WTC11 (cell line): ENCODE results near the gene MCF2L2. TPM values are rescaled to one million over a fixed set of nuclear protein-coding genes. Genes with fewer than 3 reads are reported as not detected.

ENCODE experiments used
- ATAC-seq: fragments of 200-7000 bp; cut with Tn5 transposase; 2 replicates; pipeline ENCODE4 v1.10.0; 2021; ENCODE audit warnings: mild to moderate bottlenecking, moderate library complexity
- CTCF ChIA-PET: fragments of 300-600 bp; sonication (Branson Sonifier 250); formaldehyde crosslinking; loops from one replicate; lab custom pipeline; 2021; ENCODE audit warnings: antibody characterized with exemption; lab: Charles Lee
- POLR2A ChIA-PET: fragments of 350-600 bp; sonication (Branson Sonifier 250); formaldehyde crosslinking; loops from one replicate; lab custom pipeline; 2021; ENCODE audit warnings: antibody characterized with exemption; lab: Charles Lee
- DNase-seq: peaks from one replicate; pipeline ENCODE4 v3.0.0; 2021; ENCODE audit warnings: low spot score
- H3K27ac Mint-ChIP-seq: 2 replicates; pipeline ENCODE4 v1.8.0; 2021; ENCODE audit warnings: mixed read lengths
- H3K27me3 Mint-ChIP-seq: 2 replicates; pipeline ENCODE4 v1.8.0; 2021; ENCODE audit warnings: low read depth, mild to moderate bottlenecking, moderate library complexity, mixed read lengths
- H3K36me3 Mint-ChIP-seq: 2 replicates; pipeline ENCODE4 v1.8.0; 2021; ENCODE audit warnings: mixed read lengths
- H3K4me1 Mint-ChIP-seq: 2 replicates; pipeline ENCODE4 v1.8.0; 2022; ENCODE audit warnings: mixed read lengths
- H3K4me3 Mint-ChIP-seq: 2 replicates; pipeline ENCODE4 v1.8.0; 2021; ENCODE audit warnings: mild to moderate bottlenecking, moderate library complexity, mixed read lengths
- H3K9me3 Mint-ChIP-seq: 2 replicates; pipeline ENCODE4 v1.8.0; 2021; ENCODE audit warnings: mixed read lengths
- FOXP1 ChIP-seq: sonication (generic); formaldehyde crosslinking; IDR thresholded peaks from 2 replicates; pipeline ENCODE4 v1.8.0; 2022; ENCODE audit warnings: missing genetic modification reagents, mild to moderate bottlenecking, moderate library complexity, borderline replicate concordance
- GABPB1 ChIP-seq: sonication (generic); formaldehyde crosslinking; IDR thresholded peaks from 2 replicates; pipeline ENCODE4 v1.8.1; 2023; ENCODE audit warnings: mild to moderate bottlenecking, missing genetic modification reagents
- GTF2I ChIP-seq: fragments of 250-450 bp; sonication (Bioruptor Pico); conservative IDR thresholded peaks from 2 replicates; pipeline ENCODE4 v1.4.0; 2021; ENCODE audit warnings: mild to moderate bottlenecking
- IRF2 ChIP-seq: sonication (generic); formaldehyde crosslinking; IDR thresholded peaks from 2 replicates; pipeline ENCODE4 v1.8.0; 2022; ENCODE audit warnings: low read depth, missing genetic modification reagents, borderline replicate concordance
- NFATC4 ChIP-seq: fragments of 250-450 bp; sonication (Bioruptor Pico); IDR thresholded peaks from 2 replicates; pipeline ENCODE4 v1.9.0; 2021; ENCODE audit warnings: mild to moderate bottlenecking
- NFE2L1 ChIP-seq: sonication (generic); formaldehyde crosslinking; IDR thresholded peaks from 2 replicates; pipeline ENCODE4 v1.8.1; 2023; ENCODE audit warnings: missing genetic modification reagents
- NR1H2 ChIP-seq: sonication (generic); formaldehyde crosslinking; IDR thresholded peaks from 2 replicates; pipeline ENCODE4 v1.9.0; 2021; ENCODE audit warnings: mild to moderate bottlenecking, moderate library complexity, missing genetic modification reagents
- OVOL2 ChIP-seq: fragments of 250-450 bp; sonication (Bioruptor Pico); IDR thresholded peaks from 2 replicates; pipeline ENCODE4 v1.9.0; 2021; ENCODE audit warnings: mild to moderate bottlenecking, borderline replicate concordance
- RELA ChIP-seq: sonication (generic); formaldehyde crosslinking; IDR thresholded peaks from 2 replicates; pipeline ENCODE4 v1.8.1; 2022; ENCODE audit warnings: missing genetic modification reagents, mild to moderate bottlenecking, borderline replicate concordance
- TCF7 ChIP-seq: sonication (generic); formaldehyde crosslinking; IDR thresholded peaks from 2 replicates; pipeline ENCODE4 v1.8.0; 2022; ENCODE audit warnings: mild to moderate bottlenecking, low read depth, missing genetic modification reagents, moderate library complexity
- TP53 ChIP-seq: sonication (generic); formaldehyde crosslinking; IDR thresholded peaks from 2 replicates; pipeline ENCODE4 v1.8.1; 2023; ENCODE audit warnings: mild to moderate bottlenecking, missing genetic modification reagents
- ZBTB21 ChIP-seq: sonication (generic); formaldehyde crosslinking; IDR thresholded peaks from 2 replicates; pipeline ENCODE4 v1.8.1; 2023; ENCODE audit warnings: mild to moderate bottlenecking, missing genetic modification reagents, borderline replicate concordance
- ZNF138 ChIP-seq: sonication (generic); formaldehyde crosslinking; conservative IDR thresholded peaks from 2 replicates; pipeline ENCODE4 v1.8.1; 2022; ENCODE audit warnings: mild to moderate bottlenecking, moderate library complexity, missing genetic modification reagents
- ZNF396 ChIP-seq: fragments of 250-450 bp; sonication (Bioruptor Pico); IDR thresholded peaks from 2 replicates; pipeline ENCODE4 v1.8.0; 2021; ENCODE audit warnings: mild to moderate bottlenecking, moderate library complexity, borderline replicate concordance
- ZNF416 ChIP-seq: fragments of 250-450 bp; sonication (Bioruptor Pico); IDR thresholded peaks from 2 replicates; pipeline ENCODE4 v1.9.0; 2021; ENCODE audit warnings: mild to moderate bottlenecking, inconsistent platforms
- ZNF671 ChIP-seq: fragments of 250-450 bp; sonication (Bioruptor Pico); IDR thresholded peaks from 2 replicates; pipeline ENCODE4 v1.8.0; 2021; ENCODE audit warnings: mild to moderate bottlenecking
- total RNA-seq: library from RNA; stranded (reverse); gene quantifications from 3 replicates; pipeline ENCODE4 v1.2.3, GENCODE V29; 2021
- TF ChIP-seq, protein P1 (sequence below): sonication (generic); formaldehyde crosslinking; IDR thresholded peaks from 2 replicates; pipeline ENCODE4 v1.8.1; 2023; ENCODE audit warnings: mild to moderate bottlenecking, moderate library complexity, missing genetic modification reagents
- TF ChIP-seq, protein P2 (sequence below): sonication (generic); formaldehyde crosslinking; IDR thresholded peaks from 2 replicates; pipeline ENCODE4 v1.8.0; 2023; ENCODE audit warnings: missing genetic modification reagents
- TF ChIP-seq, protein P3 (sequence below): fragments of 250-450 bp; sonication (Bioruptor Pico); IDR thresholded peaks from 2 replicates; pipeline ENCODE4 v1.9.0; 2021; ENCODE audit warnings: mild to moderate bottlenecking
- TF ChIP-seq, protein P4 (sequence below): sonication (generic); formaldehyde crosslinking; IDR thresholded peaks from 2 replicates; pipeline ENCODE4 v1.8.1; 2023; ENCODE audit warnings: mild to moderate bottlenecking, missing genetic modification reagents, moderate library complexity
- TF ChIP-seq, protein P5 (sequence below): sonication (generic); formaldehyde crosslinking; IDR thresholded peaks from 2 replicates; pipeline ENCODE4 v1.8.1; 2022; ENCODE audit warnings: missing genetic modification reagents, borderline replicate concordance
- TF ChIP-seq, protein P6 (sequence below): fragments of 250-450 bp; sonication (Bioruptor Pico); IDR thresholded peaks from 2 replicates; pipeline ENCODE4 v1.9.0; 2021; ENCODE audit warnings: moderate library complexity, mild to moderate bottlenecking, inconsistent platforms, borderline replicate concordance
- TF ChIP-seq, protein P7 (sequence below): sonication (generic); formaldehyde crosslinking; IDR thresholded peaks from 2 replicates; pipeline ENCODE4 v1.8.1; 2022; ENCODE audit warnings: mild to moderate bottlenecking, moderate library complexity, missing genetic modification reagents

MCF2L2 gene
- total RNA-seq, 1 experiment from 2014 or later = 7.5 TPM

DNA sequence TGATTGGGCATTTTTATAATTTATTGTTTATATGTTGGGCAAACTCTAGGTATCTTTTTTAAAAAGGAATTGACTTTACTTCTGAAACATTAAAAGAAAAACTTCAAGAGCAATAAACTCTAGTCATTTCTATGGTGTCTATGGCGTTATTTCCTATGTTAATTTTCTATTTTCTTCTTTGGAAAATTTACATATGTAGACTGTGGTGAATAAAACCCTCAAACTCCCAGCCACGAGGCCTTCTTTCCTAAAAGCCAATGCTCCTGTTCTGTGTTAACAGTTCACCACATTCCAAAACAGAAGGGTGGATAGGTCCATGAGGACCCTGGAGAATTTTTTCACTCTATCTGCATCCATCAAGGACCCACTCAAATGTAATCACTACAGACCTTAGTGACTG, 219.6 kb downstream of the MCF2L2 start:
- DNase-seq (no peak), ATAC-seq (no peak)
- ChIA-PET CTCF (no interaction called here), POLR2A (no interaction called here)
- no peaks in the 10 kb centered on the region for H3K27me3 Mint-ChIP-seq
- H3K9me3 Mint-ChIP-seq = peaks cover 24% of the 10 kb centered on the region
- peaks cover 12% of the 10 kb centered on the region for H3K4me1 Mint-ChIP-seq
- no peak overlapping the region for H3K27ac Mint-ChIP-seq
- H3K4me3 Mint-ChIP-seq = no peak overlapping the region
- peaks cover 13% of the 10 kb centered on the region for H3K36me3 Mint-ChIP-seq
- TF ChIP-seq TP53 (CRISPR knock-in tag) = no peak
- TF ChIP-seq, protein P1, sequence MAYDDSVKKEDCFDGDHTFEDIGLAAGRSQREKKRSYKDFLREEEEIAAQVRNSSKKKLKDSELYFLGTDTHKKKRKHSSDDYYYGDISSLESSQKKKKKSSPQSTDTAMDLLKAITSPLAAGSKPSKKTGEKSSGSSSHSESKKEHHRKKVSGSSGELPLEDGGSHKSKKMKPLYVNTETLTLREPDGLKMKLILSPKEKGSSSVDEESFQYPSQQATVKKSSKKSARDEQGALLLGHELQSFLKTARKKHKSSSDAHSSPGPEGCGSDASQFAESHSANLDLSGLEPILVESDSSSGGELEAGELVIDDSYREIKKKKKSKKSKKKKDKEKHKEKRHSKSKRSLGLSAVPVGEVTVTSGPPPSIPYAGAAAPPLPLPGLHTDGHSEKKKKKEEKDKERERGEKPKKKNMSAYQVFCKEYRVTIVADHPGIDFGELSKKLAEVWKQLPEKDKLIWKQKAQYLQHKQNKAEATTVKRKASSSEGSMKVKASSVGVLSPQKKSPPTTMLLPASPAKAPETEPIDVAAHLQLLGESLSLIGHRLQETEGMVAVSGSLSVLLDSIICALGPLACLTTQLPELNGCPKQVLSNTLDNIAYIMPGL = no peak
- no peak for TF ChIP-seq NFATC4 (CRISPR knock-in tag)
- TF ChIP-seq NFE2L1 = no peak
- TF ChIP-seq ZBTB21 (CRISPR knock-in tag) = no peak
- TF ChIP-seq ZNF396 = no peak
- TF ChIP-seq ZNF416 (CRISPR knock-in tag) = no peak
- TF ChIP-seq, protein P2, sequence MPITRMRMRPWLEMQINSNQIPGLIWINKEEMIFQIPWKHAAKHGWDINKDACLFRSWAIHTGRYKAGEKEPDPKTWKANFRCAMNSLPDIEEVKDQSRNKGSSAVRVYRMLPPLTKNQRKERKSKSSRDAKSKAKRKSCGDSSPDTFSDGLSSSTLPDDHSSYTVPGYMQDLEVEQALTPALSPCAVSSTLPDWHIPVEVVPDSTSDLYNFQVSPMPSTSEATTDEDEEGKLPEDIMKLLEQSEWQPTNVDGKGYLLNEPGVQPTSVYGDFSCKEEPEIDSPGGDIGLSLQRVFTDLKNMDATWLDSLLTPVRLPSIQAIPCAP = no peak
- TF ChIP-seq, all 79 proteins: peak for 0

DNA sequence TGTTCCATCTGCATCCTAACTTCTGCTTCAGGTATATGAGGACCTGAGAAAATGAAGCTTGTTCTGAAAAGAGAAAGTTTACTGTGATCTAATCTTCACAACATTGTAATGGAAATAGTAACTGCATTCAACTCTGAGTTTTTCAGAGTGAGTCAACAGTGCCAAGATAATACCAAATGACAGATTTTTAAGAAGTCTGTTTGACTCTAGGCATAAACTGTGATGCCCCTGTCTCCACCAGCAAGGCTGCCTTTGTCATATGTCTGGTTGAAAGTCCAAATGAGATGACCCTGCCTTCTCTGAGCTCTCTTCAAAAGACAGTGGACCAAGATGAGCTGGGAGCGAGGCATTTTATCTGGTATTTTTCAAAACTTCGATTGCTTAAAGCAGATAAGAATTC, 220.2 kb downstream of the MCF2L2 start:
- no peak for TF ChIP-seq GTF2I
- TF ChIP-seq, protein P3, sequence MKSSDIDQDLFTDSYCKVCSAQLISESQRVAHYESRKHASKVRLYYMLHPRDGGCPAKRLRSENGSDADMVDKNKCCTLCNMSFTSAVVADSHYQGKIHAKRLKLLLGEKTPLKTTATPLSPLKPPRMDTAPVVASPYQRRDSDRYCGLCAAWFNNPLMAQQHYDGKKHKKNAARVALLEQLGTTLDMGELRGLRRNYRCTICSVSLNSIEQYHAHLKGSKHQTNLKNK (CRISPR knock-in tag) = no peak
- TF ChIP-seq, protein P4, sequence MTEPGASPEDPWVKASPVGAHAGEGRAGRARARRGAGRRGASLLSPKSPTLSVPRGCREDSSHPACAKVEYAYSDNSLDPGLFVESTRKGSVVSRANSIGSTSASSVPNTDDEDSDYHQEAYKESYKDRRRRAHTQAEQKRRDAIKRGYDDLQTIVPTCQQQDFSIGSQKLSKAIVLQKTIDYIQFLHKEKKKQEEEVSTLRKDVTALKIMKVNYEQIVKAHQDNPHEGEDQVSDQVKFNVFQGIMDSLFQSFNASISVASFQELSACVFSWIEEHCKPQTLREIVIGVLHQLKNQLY = no peak
- no peak for TF ChIP-seq ZNF138
- TF ChIP-seq GABPB1 (CRISPR knock-in tag) = no peak
- no peak for TF ChIP-seq OVOL2 (CRISPR knock-in tag)
- TF ChIP-seq, protein P5, sequence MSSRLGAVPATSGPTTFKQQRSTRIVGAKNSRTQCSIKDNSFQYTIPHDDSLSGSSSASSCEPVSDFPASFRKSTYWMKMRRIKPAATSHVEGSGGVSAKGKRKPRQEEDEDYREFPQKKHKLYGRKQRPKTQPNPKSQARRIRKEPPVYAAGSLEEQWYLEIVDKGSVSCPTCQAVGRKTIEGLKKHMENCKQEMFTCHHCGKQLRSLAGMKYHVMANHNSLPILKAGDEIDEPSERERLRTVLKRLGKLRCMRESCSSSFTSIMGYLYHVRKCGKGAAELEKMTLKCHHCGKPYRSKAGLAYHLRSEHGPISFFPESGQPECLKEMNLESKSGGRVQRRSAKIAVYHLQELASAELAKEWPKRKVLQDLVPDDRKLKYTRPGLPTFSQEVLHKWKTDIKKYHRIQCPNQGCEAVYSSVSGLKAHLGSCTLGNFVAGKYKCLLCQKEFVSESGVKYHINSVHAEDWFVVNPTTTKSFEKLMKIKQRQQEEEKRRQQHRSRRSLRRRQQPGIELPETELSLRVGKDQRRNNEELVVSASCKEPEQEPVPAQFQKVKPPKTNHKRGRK = no peak
- no peak for TF ChIP-seq IRF2 (CRISPR knock-in tag)
- no peak for TF ChIP-seq TCF7 (CRISPR knock-in tag)
- TF ChIP-seq NR1H2 (CRISPR knock-in tag) = no peak
- TF ChIP-seq, protein P6, sequence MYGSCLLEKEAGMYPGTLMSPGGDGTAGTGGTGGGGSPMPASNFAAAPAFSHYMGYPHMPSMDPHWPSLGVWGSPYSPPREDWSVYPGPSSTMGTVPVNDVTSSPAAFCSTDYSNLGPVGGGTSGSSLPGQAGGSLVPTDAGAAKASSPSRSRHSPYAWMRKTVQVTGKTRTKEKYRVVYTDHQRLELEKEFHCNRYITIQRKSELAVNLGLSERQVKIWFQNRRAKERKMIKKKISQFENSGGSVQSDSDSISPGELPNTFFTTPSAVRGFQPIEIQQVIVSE (CRISPR knock-in tag) = no peak
- TF ChIP-seq, protein P1 = no peak
- TF ChIP-seq, protein P7, sequence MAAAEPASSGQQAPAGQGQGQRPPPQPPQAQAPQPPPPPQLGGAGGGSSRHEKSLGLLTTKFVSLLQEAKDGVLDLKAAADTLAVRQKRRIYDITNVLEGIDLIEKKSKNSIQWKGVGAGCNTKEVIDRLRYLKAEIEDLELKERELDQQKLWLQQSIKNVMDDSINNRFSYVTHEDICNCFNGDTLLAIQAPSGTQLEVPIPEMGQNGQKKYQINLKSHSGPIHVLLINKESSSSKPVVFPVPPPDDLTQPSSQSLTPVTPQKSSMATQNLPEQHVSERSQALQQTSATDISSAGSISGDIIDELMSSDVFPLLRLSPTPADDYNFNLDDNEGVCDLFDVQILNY = no peak
- TF ChIP-seq ZNF671 (CRISPR knock-in tag) = no peak
- no peak for TF ChIP-seq TP53 (CRISPR knock-in tag)
- no peak for TF ChIP-seq RELA (CRISPR knock-in tag)
- no peak for TF ChIP-seq FOXP1 (CRISPR knock-in tag)
- POLR2A ChIA-PET = no interaction called here
- CTCF ChIA-PET = no interaction called here
- Mint-ChIP-seq H3K4me3 (no peak overlapping the region), H3K9me3 (peaks cover 30% of the 10 kb centered on the region), H3K27me3 (no peaks in the 10 kb centered on the region), H3K27ac (no peak overlapping the region), H3K4me1 (peaks cover 12% of the 10 kb centered on the region), H3K36me3 (peaks cover 18% of the 10 kb centered on the region)
- ATAC-seq = no peak
- DNase-seq = no peak
